DND-41 (cell line): ENCODE data around the gene DENND1C.

ENCODE experiments used
- ATAC-seq: fragments of 200-7000 bp; cut with Tn5 transposase; 3 replicates; pipeline ENCODE4 v1.9.1; 2021; ENCODE audit warnings: low read depth; ENCODE audit not compliant: insufficient read depth
- DNase-seq: peaks from one replicate; pipeline ENCODE4 v3.0.0-alpha.2; 2020
- H2AFZ ChIP-seq: 2 replicates; pipeline ENCODE4 v1.6.0; 2012; ENCODE audit warnings: low read depth, low read length
- H3K27ac ChIP-seq: 2 replicates; pipeline ENCODE4 v1.5.1; 2012; ENCODE audit warnings: low read length, inconsistent platforms
- H3K27me3 ChIP-seq: fragments of 200-600 bp; sonication (generic); 2 replicates; pipeline ENCODE4 v1.6.0; 2012; ENCODE audit warnings: low read length, mild to moderate bottlenecking, inconsistent platforms; ENCODE audit not compliant: insufficient read depth, poor library complexity
- H3K36me3 ChIP-seq: 2 replicates; pipeline ENCODE4 v1.5.1; 2012; ENCODE audit warnings: low read length, inconsistent platforms; ENCODE audit not compliant: insufficient read depth
- H3K4me1 ChIP-seq: 2 replicates; pipeline ENCODE4 v1.5.1; 2012; ENCODE audit warnings: mild to moderate bottlenecking, low read length; ENCODE audit not compliant: insufficient read depth
- H3K4me2 ChIP-seq: 2 replicates; pipeline ENCODE4 v1.6.0; 2012; ENCODE audit warnings: mild to moderate bottlenecking, moderate library complexity, low read length, inconsistent platforms; ENCODE audit not compliant: insufficient read depth
- H3K4me3 ChIP-seq, 2 experiments: fragments of 200-600 bp in 1 of 2; shearing (Covaris generic) in 1 of 2; 2 replicates each; pipeline ENCODE4 v1.5.1; 2012 to 2016; ENCODE audit warnings: inconsistent platforms in 2 of 2, low read length in 2 of 2, mild to moderate bottlenecking in 2 of 2, low read depth in 1 of 2, moderate library complexity in 1 of 2
- H3K79me2 ChIP-seq: 2 replicates; pipeline ENCODE4 v1.6.0; 2012; ENCODE audit warnings: low read length, inconsistent platforms; ENCODE audit not compliant: insufficient read depth
- H3K9ac ChIP-seq: 2 replicates; pipeline ENCODE4 v1.6.0; 2012; ENCODE audit warnings: low read depth, mild to moderate bottlenecking, inconsistent platforms, low read length, moderate library complexity
- H3K9me3 ChIP-seq: 2 replicates; pipeline ENCODE4 v1.5.1; 2012; ENCODE audit warnings: low read length, moderate library complexity, mild to moderate bottlenecking, inconsistent platforms; ENCODE audit not compliant: insufficient read depth, severe bottlenecking
- H4K20me1 ChIP-seq: 2 replicates; pipeline ENCODE4 v1.6.0; 2012; ENCODE audit warnings: low read length; ENCODE audit not compliant: insufficient read depth
- CTCF ChIP-seq: IDR thresholded peaks from 2 replicates; pipeline ENCODE4 v1.5.1; 2012; ENCODE audit warnings: borderline replicate concordance, low read length, moderate library complexity, mild to moderate bottlenecking; ENCODE audit not compliant: poor library complexity, severe bottlenecking; ENCODE audit errors: extremely low read depth
- EZH2 ChIP-seq: IDR thresholded peaks from 3 replicates; pipeline ENCODE4 v1.6.1; 2012; ENCODE audit warnings: borderline replicate concordance, low read depth, mild to moderate bottlenecking, moderate library complexity, low read length, inconsistent platforms; ENCODE audit not compliant: severe bottlenecking

The DENND1C gene

GRCh38 chr19:6450166-6450565 is 31.4 kb downstream of the DENND1C start:
- Histone ChIP-seq H4K20me1 (no peaks in the 10 kb centered on the region), H3K36me3 (peaks cover 32% of the 10 kb centered on the region), H3K27me3 (no peaks in the 10 kb centered on the region), H3K4me1 (no peaks in the 10 kb centered on the region), H3K4me2 (no peak overlapping the region), H3K4me3 (no peak overlapping the region), H3K9me3 (peaks cover 16% of the 10 kb centered on the region), H3K27ac (no peak overlapping the region), H3K79me2 (no peaks in the 10 kb centered on the region), H3K9ac (no peak overlapping the region), H2AFZ (no peak overlapping the region)
- ATAC-seq (no peak), DNase-seq (no peak)
- TF ChIP-seq CTCF: no peak
- TF ChIP-seq EZH2: no peak

DNA sequence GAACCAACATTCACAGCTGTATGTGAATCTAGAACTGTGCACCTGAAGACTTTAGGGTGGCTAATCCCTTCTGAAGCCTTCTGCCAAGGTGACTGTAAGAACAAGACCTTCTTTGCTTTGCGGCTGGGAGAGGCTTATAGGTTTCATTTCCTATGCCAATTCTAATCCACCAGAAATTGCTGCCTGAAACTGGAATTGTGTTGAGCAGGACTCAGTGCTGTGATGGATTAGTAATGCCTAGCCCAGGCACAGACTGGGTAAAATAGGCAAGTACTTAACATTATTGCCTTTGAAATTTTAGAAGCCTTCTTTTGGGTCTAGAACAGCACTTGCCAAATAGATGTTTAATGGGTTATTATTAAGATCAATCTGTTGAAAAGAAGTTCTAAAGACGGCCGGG is 33.5 kb downstream of the DENND1C start:
- Histone ChIP-seq H2AFZ (no peak overlapping the region), H3K79me2 (no peaks in the 10 kb centered on the region), H3K27ac (no peak overlapping the region), H3K36me3 (peaks cover 11% of the 10 kb centered on the region; the same call in 1 of the 2 replicates), H4K20me1 (no peaks in the 10 kb centered on the region), H3K4me1 (no peaks in the 10 kb centered on the region), H3K27me3 (no peaks in the 10 kb centered on the region), H3K9me3 (no peaks in the 10 kb centered on the region), H3K9ac (no peak overlapping the region), H3K4me3 (no peak overlapping the region), H3K4me2 (no peak overlapping the region)
- ATAC-seq: no peak
- TF ChIP-seq EZH2 (no peak), CTCF (no peak)
- no peak for DNase-seq

GRCh38 chr19:6446452-6446851 is 35.1 kb downstream of the DENND1C start:
- no peak for ATAC-seq
- Histone ChIP-seq H3K36me3 (peaks cover 8% of the 10 kb centered on the region; the same call in 1 of the 2 replicates), H3K27me3 (no peaks in the 10 kb centered on the region)

More at GRCh38 chr19:6446452-6446851, 35.1 kb downstream of the DENND1C start:
- Histone ChIP-seq H3K4me1 (no peaks in the 10 kb centered on the region), H3K79me2 (no peaks in the 10 kb centered on the region), H3K9ac (no peak overlapping the region), H2AFZ (no peak overlapping the region), H3K9me3 (no peaks in the 10 kb centered on the region), H3K27ac (no peak overlapping the region), H4K20me1 (no peaks in the 10 kb centered on the region; the same call in 1 of the 2 replicates), H3K4me3 (no peak overlapping the region), H3K4me2 (no peak overlapping the region)
- no peak for TF ChIP-seq CTCF
- TF ChIP-seq EZH2: no peak
- no peak for DNase-seq
